NT2/D1 (cell line): ENCODE data around the gene SMS.

Experiments used
- SUZ12 ChIP-seq: IDR thresholded peaks from 2 replicates; pipeline ENCODE4 v1.6.1; 2011; ENCODE audit not compliant: insufficient read length, insufficient read depth; ENCODE audit errors: extremely low read depth
- YY1 ChIP-seq: IDR thresholded peaks from 2 replicates; pipeline ENCODE4 v1.6.1; 2011; ENCODE audit not compliant: insufficient read length, insufficient read depth

- TF ChIP-seq YY1: no peak
- TF ChIP-seq SUZ12: no peak
Observed at GRCh38 chrX:21943460-21944135, 3.1 kb downstream of the SMS start.
